K562 (cell line): ENCODE results near the gene MICALL2. TPM values are rescaled to one million over a fixed set of nuclear protein-coding genes. Genes with fewer than 3 reads are reported as not detected.

Source experiments
- ARID2 ChIP-seq: fragments of 450-650 bp; IDR thresholded peaks from 2 replicates; pipeline ENCODE4 v1.6.1; 2017; ENCODE audit warnings: antibody characterized with exemption, mild to moderate bottlenecking
- BCOR ChIP-seq: fragments of 450-650 bp; IDR thresholded peaks from 2 replicates; pipeline ENCODE4 v1.6.1; 2016
- CCNT2 ChIP-seq: IDR thresholded peaks from 2 replicates; pipeline ENCODE4 v1.6.1; 2011; ENCODE audit warnings: borderline replicate concordance, low read depth, mild to moderate bottlenecking, moderate library complexity, mixed read lengths, low read length; ENCODE audit not compliant: insufficient read length; ENCODE audit errors: extremely low read depth
- EZH2 ChIP-seq: IDR thresholded peaks from 2 replicates; pipeline ENCODE4 v1.6.1; 2012; ENCODE audit warnings: low read depth, mild to moderate bottlenecking, inconsistent platforms, low read length, borderline replicate concordance
- FOXJ2 ChIP-seq: fragments of 200-800 bp; sonication (Bioruptor generic); IDR thresholded peaks from 2 replicates; pipeline ENCODE4 v1.6.1; 2016; ENCODE audit warnings: missing genetic modification characterization, missing compliant biosample characterization
- NELFE ChIP-seq: IDR thresholded peaks from 2 replicates; pipeline ENCODE4 v1.6.1; 2011; ENCODE audit warnings: mild to moderate bottlenecking; ENCODE audit not compliant: insufficient read depth, insufficient read length
- POLR2H ChIP-seq: IDR thresholded peaks from 2 replicates; pipeline ENCODE4 v1.6.1; 2016; ENCODE audit warnings: missing genetic modification characterization, low read depth, mild to moderate bottlenecking, control low read depth, missing compliant biosample characterization, moderate library complexity
- SLC30A9 ChIP-seq: fragments of 250-450 bp; sonication (Bioruptor Pico); IDR thresholded peaks from 2 replicates; pipeline ENCODE4 v1.8.0; 2022; ENCODE audit warnings: mild to moderate bottlenecking, moderate library complexity
- ZBTB9 ChIP-seq: fragments of 450-650 bp; formaldehyde crosslinking; IDR thresholded peaks from 2 replicates; pipeline ENCODE4 v1.4.0; 2020; ENCODE audit warnings: mild to moderate bottlenecking, moderate library complexity
- ZC3H11A ChIP-seq: IDR thresholded peaks from 2 replicates; pipeline ENCODE4 v1.6.1; 2012; ENCODE audit warnings: low read depth, low read length, improper control_type of control experiment
- ZC3H4 ChIP-seq: sonication (generic); formaldehyde crosslinking; IDR thresholded peaks from 2 replicates; pipeline ENCODE4 v1.9.0; 2021; ENCODE audit warnings: missing genetic modification reagents, borderline replicate concordance
- ZNF175 ChIP-seq: fragments of 200-800 bp; sonication (Bioruptor generic); IDR thresholded peaks from 2 replicates; pipeline ENCODE4 v1.6.1; 2016; ENCODE audit warnings: low read depth, mild to moderate bottlenecking, missing genetic modification characterization, missing compliant biosample characterization
- ZNF778 ChIP-seq: fragments of 450-650 bp; formaldehyde crosslinking; IDR thresholded peaks from 2 replicates; pipeline ENCODE4 v1.4.0; 2020; ENCODE audit warnings: mild to moderate bottlenecking, moderate library complexity
- ZNF785 ChIP-seq: fragments of 250-450 bp; sonication (Bioruptor Pico); IDR thresholded peaks from 2 replicates; pipeline ENCODE4 v1.4.0; 2020; ENCODE audit warnings: mild to moderate bottlenecking
- polyA plus RNA-seq, 8 experiments: library from polyadenylated mRNA; depleted of rRNA in 4 of 8; stranded (reverse) in 5 of 8; unstranded in 3 of 8; fragments of >200 nt; fragmentation: Nextera tagmentation in 2 of 8; fragmentation: Illumina TruSeq in 1 of 8; extraction: Ambion mirVana in 2 of 8; extraction: Trizol in 1 of 8; gene quantifications; 2 replicates each; pipeline versions ENCODE4 v1.2.1 to v1.2.3, GENCODE V29; 2011 to 2014; ENCODE audit warnings: inconsistent platforms in 1 of 8, missing spikeins in 1 of 8
- total RNA-seq, 7 experiments: library from RNA; depleted of rRNA in 6 of 7; stranded (reverse); fragments of >200 nt in 6 of 7; fragmentation: Illumina TruSeq in 2 of 7; extraction: Trizol in 2 of 7; gene quantifications; 2 replicates each; pipeline versions ENCODE4 v1.2.1 to v1.2.3, GENCODE V29; 2011 to 2021; ENCODE audit warnings: low replicate concordance in 1 of 7
- TF ChIP-seq, protein P1 (sequence below): sonication (generic); formaldehyde crosslinking; IDR thresholded peaks from 2 replicates; pipeline ENCODE4 v1.8.1; 2022; ENCODE audit warnings: missing genetic modification reagents
- TF ChIP-seq, protein P2 (sequence below), 2 experiments: fragments of 450-650 bp; IDR thresholded peaks; 2 replicates each; pipeline ENCODE4 v1.6.1; 2016; ENCODE audit warnings: mild to moderate bottlenecking in 2 of 2, borderline replicate concordance in 1 of 2, low read depth in 1 of 2, moderate library complexity in 1 of 2

The MICALL2 gene
- total and polyA plus RNA-seq, 9 of the 15 experiments (the other 6 are each of a cell fraction or from before 2014, with no cell fraction given): 1.8 to 103 (median 17.0) TPM

DNA sequence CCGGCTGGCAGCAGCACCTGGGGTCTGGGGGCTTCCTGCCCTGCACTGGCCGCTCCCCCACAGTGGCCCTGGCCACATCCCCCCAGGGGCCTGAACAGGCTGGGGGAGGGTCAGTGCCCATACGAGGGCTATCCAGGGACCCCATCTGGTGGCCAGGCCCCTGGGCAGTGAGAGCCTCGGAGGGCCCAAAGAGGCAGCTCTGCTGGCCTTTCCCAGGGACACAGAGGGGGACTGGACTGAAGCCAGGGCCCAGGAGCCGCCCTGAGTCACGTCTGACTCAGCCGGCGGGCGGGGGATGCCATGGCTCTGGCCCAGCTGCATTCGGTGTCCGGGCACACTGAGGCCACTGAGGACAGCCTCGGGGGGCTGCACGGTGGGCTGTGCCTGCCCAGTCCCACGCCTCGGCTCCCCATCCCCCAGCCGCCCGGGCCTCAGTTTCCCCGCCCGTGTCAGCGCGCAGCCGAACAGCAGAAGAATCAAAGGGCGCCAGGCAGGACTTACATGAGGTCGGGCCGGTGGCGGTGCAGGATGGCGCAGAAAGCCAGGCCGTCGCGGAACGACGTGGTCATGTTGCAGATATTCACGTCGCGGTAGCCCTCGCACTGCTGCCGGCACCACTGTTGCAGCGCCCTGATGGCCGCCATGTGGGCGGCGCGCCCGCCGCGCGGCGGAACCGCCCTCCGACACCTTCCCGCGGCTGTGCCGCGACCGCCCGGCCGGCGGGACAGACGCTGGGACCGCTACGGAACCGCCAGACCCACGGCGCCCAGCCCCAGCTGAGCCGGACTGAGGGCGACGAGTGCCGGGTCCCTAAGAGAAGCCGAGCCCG lies at the start of gene MICALL2 (continued):
- TF ChIP-seq ZC3H4 (CRISPR knock-in tag) (peak; percentile 59; the same call in 1 of the 2 replicates), ZNF785 (no peak), ARID2 (no peak), SLC30A9 (CRISPR knock-in tag) (no peak), POLR2H (tag) (no peak; the same call in 1 of the 2 replicates), CCNT2 (peak; percentile 72), EZH2 (no peak), BCOR (peak; percentile 76), ZBTB9 (peak; percentile 48; the same call in 1 of the 2 replicates), ZNF175 (no peak), NELFE (no peak), ZC3H11A (no peak), FOXJ2 (tag) (no peak), ZNF778 (CRISPR knock-in tag) (no peak)
- TF ChIP-seq, protein P1, sequence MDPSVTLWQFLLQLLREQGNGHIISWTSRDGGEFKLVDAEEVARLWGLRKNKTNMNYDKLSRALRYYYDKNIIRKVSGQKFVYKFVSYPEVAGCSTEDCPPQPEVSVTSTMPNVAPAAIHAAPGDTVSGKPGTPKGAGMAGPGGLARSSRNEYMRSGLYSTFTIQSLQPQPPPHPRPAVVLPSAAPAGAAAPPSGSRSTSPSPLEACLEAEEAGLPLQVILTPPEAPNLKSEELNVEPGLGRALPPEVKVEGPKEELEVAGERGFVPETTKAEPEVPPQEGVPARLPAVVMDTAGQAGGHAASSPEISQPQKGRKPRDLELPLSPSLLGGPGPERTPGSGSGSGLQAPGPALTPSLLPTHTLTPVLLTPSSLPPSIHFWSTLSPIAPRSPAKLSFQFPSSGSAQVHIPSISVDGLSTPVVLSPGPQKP (CRISPR knock-in tag): no peak
- TF ChIP-seq, protein P2, sequence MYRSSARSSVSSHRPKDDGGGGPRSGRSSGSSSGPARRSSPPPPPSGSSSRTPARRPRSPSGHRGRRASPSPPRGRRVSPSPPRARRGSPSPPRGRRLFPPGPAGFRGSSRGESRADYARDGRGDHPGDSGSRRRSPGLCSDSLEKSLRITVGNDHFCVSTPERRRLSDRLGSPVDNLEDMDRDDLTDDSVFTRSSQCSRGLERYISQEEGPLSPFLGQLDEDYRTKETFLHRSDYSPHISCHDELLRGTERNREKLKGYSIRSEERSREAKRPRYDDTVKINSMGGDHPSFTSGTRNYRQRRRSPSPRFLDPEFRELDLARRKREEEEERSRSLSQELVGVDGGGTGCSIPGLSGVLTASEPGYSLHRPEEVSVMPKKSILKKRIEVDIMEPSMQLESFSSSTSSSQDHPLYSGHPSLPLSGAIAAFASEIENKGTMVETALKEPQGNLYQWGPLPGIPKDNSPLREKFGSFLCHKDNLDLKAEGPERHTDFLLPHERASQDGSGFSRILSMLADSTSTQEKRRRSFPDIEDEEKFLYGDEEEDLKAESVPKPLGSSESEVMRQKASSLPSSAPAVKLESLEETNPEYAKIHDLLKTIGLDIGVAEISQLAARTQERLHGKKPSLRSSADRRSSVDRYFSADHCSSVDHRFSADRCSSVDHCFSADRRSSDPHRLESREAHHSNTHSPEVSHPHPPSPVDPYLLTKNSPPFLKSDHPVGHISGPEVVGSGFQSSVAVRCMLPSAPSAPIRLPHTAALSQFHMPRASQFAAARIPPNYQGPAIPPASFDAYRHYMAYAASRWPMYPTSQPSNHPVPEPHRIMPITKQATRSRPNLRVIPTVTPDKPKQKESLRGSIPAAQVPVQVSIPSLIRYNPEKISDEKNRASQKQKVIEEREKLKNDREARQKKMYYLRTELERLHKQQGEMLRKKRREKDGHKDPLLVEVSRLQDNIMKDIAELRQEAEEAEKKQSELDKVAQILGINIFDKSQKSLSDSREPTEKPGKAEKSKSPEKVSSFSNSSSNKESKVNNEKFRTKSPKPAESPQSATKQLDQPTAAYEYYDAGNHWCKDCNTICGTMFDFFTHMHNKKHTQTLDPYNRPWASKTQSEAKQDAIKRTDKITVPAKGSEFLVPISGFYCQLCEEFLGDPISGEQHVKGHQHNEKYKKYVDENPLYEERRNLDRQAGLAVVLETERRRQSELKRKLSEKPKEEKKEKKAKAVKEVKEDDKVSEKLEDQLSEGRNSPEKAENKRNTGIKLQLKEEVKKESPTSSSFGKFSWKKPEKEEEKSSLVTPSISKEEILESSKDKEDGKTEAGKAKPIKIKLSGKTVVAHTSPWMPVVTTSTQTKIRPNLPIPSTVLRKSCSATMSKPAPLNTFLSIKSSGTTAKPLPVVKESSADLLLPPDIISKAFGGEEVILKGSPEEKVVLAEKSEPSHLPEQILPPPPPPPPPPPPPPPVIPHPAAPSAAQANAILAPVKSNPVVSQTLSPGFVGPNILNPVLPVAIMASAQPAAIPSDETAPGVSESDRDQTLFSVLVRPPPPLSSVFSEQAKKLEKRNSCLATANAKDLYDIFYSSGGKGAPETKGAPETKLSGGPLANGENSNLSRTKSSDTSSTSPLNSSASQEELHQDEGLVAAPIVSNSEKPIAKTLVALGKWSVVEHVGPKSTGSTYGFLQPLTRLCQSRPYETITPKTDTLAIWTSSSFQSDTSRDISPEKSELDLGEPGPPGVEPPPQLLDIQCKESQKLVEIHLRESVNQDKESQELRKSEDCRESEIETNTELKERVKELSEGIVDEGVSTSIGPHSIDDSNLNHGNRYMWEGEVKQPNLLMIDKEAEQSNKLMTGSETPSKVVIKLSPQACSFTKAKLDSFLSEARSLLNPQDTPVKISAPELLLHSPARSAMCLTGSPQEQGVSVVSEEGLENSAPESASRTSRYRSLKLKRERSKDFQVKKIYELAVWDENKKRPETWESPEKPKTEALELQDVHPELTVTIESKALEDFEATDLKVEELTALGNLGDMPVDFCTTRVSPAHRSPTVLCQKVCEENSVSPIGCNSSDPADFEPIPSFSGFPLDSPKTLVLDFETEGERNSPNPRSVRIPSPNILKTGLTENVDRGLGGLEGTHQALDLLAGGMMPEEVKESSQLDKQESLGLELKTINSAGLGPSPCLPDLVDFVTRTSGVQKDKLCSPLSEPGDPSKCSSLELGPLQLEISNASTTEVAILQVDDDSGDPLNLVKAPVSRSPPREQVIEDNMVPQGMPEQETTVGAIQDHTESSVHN (IDR thresholded peaks at IDR 0.05; ENCODE audit: borderline replicate concordance in 1 of 2, low read depth in 1 of 2): no peak
